SK-N-SH treated with all-trans-retinoic acid at 6 μM for 48 hours (cell line): Measurements from ENCODE around the gene SLC7A7.

Source experiments
- ATAC-seq: fragments of 200-7000 bp; cut with Tn5 transposase; 3 replicates; pipeline ENCODE4 v1.9.1; 2020; ENCODE audit warnings: mild to moderate bottlenecking, moderate library complexity
- ARNTL ChIP-seq: fragments of 450-650 bp; formaldehyde crosslinking; IDR thresholded peaks from 2 replicates; pipeline ENCODE4 v1.5.0; 2020; ENCODE audit warnings: low read depth, mild to moderate bottlenecking, moderate library complexity, borderline replicate concordance
- CSDC2 ChIP-seq: fragments of 250-450 bp; sonication (Bioruptor Pico); IDR thresholded peaks from 2 replicates; pipeline ENCODE4 v1.5.0; 2020; ENCODE audit warnings: mild to moderate bottlenecking, moderate library complexity
- ESRRG ChIP-seq: fragments of 250-450 bp; sonication (Bioruptor Pico); IDR thresholded peaks from 2 replicates; pipeline ENCODE4 v1.6.1; 2021; ENCODE audit warnings: mild to moderate bottlenecking
- GLIS3 ChIP-seq: fragments of 250-450 bp; sonication (Bioruptor Pico); IDR thresholded peaks from 2 replicates; pipeline ENCODE4 v1.5.0; 2020; ENCODE audit warnings: mild to moderate bottlenecking, moderate library complexity
- ISL1 ChIP-seq: fragments of 250-450 bp; sonication (Bioruptor Pico); IDR thresholded peaks from 2 replicates; pipeline ENCODE4 v2.1.2; 2022; ENCODE audit warnings: mild to moderate bottlenecking, moderate library complexity
- OSR1 ChIP-seq: fragments of 250-450 bp; sonication (Bioruptor Pico); IDR thresholded peaks from 2 replicates; pipeline ENCODE4 v1.8.0; 2022; ENCODE audit warnings: moderate library complexity, mild to moderate bottlenecking, inconsistent platforms
- PPARA ChIP-seq: fragments of 250-450 bp; sonication (Bioruptor Pico); IDR thresholded peaks from 2 replicates; pipeline ENCODE4 v1.5.0; 2020; ENCODE audit warnings: mild to moderate bottlenecking, borderline replicate concordance
- RARB ChIP-seq: fragments of 250-450 bp; sonication (Bioruptor Pico); IDR thresholded peaks from 2 replicates; pipeline ENCODE4 v1.8.0; 2021; ENCODE audit warnings: mild to moderate bottlenecking, moderate library complexity
- SNAI2 ChIP-seq: fragments of 250-450 bp; sonication (Bioruptor Pico); IDR thresholded peaks from 2 replicates; pipeline ENCODE4 v1.5.0; 2020; ENCODE audit warnings: mild to moderate bottlenecking, moderate library complexity
- TCF4 ChIP-seq: fragments of 250-450 bp; sonication (Bioruptor Pico); IDR thresholded peaks from 2 replicates; pipeline ENCODE4 v1.8.0; 2021; ENCODE audit warnings: mild to moderate bottlenecking, moderate library complexity, borderline replicate concordance
- TOX ChIP-seq: fragments of 250-450 bp; sonication (Bioruptor Pico); IDR thresholded peaks from 2 replicates; pipeline ENCODE4 v1.8.0; 2021; ENCODE audit warnings: mild to moderate bottlenecking, moderate library complexity, borderline replicate concordance
- ZC3H10 ChIP-seq: fragments of 250-450 bp; sonication (Bioruptor Pico); IDR thresholded peaks from 2 replicates; pipeline ENCODE4 v1.5.1; 2021; ENCODE audit warnings: mild to moderate bottlenecking, moderate library complexity
- ZFP3 ChIP-seq: fragments of 250-450 bp; sonication (Bioruptor Pico); IDR thresholded peaks from 2 replicates; pipeline ENCODE4 v1.5.0; 2020; ENCODE audit warnings: mild to moderate bottlenecking, moderate library complexity
- ZFP30 ChIP-seq: fragments of 450-650 bp; formaldehyde crosslinking; IDR thresholded peaks from 2 replicates; pipeline ENCODE4 v1.5.0; 2022; ENCODE audit warnings: mild to moderate bottlenecking, moderate library complexity
- ZNF565 ChIP-seq: fragments of 450-650 bp; formaldehyde crosslinking; conservative IDR thresholded peaks from 2 replicates; pipeline ENCODE4 v1.5.0; 2020; ENCODE audit warnings: low read depth, mild to moderate bottlenecking, moderate library complexity
- ZNF70 ChIP-seq: fragments of 450-650 bp; formaldehyde crosslinking; IDR thresholded peaks from 2 replicates; pipeline ENCODE4 v1.5.0; 2020; ENCODE audit warnings: mild to moderate bottlenecking, moderate library complexity
- ZNF8 ChIP-seq: fragments of 450-650 bp; formaldehyde crosslinking; IDR thresholded peaks from 2 replicates; pipeline ENCODE4 v1.5.0; 2020; ENCODE audit warnings: mild to moderate bottlenecking, moderate library complexity
- TF ChIP-seq, protein P1 (sequence below): fragments of 250-450 bp; sonication (Bioruptor Pico); IDR thresholded peaks from 2 replicates; pipeline ENCODE4 v1.5.1; 2020; ENCODE audit warnings: low read depth, mild to moderate bottlenecking, moderate library complexity
- TF ChIP-seq, protein P2 (sequence below): fragments of 250-450 bp; sonication (Bioruptor Pico); IDR thresholded peaks from 2 replicates; pipeline ENCODE4 v1.8.0; 2020; ENCODE audit warnings: mild to moderate bottlenecking, moderate library complexity, borderline replicate concordance
- TF ChIP-seq, protein P3 (sequence below): fragments of 250-450 bp; sonication (Bioruptor Pico); IDR thresholded peaks from 2 replicates; pipeline ENCODE4 v1.5.1; 2021; ENCODE audit warnings: mild to moderate bottlenecking, moderate library complexity
- TF ChIP-seq, protein P4 (sequence below): fragments of 250-450 bp; sonication (Bioruptor Pico); IDR thresholded peaks from 2 replicates; pipeline ENCODE4 v1.5.0; 2020; ENCODE audit warnings: mild to moderate bottlenecking, moderate library complexity
- TF ChIP-seq, protein P5 (sequence below): fragments of 250-450 bp; sonication (Bioruptor Pico); IDR thresholded peaks from 2 replicates; pipeline ENCODE4 v1.8.0; 2021; ENCODE audit warnings: low read depth, mild to moderate bottlenecking, moderate library complexity, borderline replicate concordance

The SLC7A7 gene

GRCh38 chr14:22768947-22769346 lies 46.3 kb downstream of the SLC7A7 start:
- no peak for ATAC-seq
- TF ChIP-seq ZFP3 (CRISPR knock-in tag): no peak
- TF ChIP-seq ZNF565 (CRISPR knock-in tag): no peak
- TF ChIP-seq OSR1 (CRISPR knock-in tag): no peak
- TF ChIP-seq ARNTL (CRISPR knock-in tag): no peak
- no peak for TF ChIP-seq ZNF70 (CRISPR knock-in tag)
- no peak for TF ChIP-seq PPARA (CRISPR knock-in tag)
- TF ChIP-seq, protein P1, sequence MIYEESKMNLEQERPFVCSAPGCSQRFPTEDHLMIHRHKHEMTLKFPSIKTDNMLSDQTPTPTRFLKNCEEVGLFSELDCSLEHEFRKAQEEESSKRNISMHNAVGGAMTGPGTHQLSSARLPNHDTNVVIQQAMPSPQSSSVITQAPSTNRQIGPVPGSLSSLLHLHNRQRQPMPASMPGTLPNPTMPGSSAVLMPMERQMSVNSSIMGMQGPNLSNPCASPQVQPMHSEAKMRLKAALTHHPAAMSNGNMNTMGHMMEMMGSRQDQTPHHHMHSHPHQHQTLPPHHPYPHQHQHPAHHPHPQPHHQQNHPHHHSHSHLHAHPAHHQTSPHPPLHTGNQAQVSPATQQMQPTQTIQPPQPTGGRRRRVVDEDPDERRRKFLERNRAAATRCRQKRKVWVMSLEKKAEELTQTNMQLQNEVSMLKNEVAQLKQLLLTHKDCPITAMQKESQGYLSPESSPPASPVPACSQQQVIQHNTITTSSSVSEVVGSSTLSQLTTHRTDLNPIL (CRISPR knock-in tag): no peak
- no peak for TF ChIP-seq SNAI2 (CRISPR knock-in tag)
- no peak for TF ChIP-seq TCF4 (CRISPR knock-in tag)
- TF ChIP-seq ZC3H10 (CRISPR knock-in tag): no peak
- TF ChIP-seq RARB (CRISPR knock-in tag): no peak
- TF ChIP-seq, protein P2, sequence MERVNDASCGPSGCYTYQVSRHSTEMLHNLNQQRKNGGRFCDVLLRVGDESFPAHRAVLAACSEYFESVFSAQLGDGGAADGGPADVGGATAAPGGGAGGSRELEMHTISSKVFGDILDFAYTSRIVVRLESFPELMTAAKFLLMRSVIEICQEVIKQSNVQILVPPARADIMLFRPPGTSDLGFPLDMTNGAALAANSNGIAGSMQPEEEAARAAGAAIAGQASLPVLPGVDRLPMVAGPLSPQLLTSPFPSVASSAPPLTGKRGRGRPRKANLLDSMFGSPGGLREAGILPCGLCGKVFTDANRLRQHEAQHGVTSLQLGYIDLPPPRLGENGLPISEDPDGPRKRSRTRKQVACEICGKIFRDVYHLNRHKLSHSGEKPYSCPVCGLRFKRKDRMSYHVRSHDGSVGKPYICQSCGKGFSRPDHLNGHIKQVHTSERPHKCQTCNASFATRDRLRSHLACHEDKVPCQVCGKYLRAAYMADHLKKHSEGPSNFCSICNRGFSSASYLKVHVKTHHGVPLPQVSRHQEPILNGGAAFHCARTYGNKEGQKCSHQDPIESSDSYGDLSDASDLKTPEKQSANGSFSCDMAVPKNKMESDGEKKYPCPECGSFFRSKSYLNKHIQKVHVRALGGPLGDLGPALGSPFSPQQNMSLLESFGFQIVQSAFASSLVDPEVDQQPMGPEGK: no peak
- TF ChIP-seq CSDC2 (CRISPR knock-in tag): no peak

GRCh38 chr14:22767323-22767589 lies 48.0 kb downstream of the SLC7A7 start:
- ATAC-seq: no peak
- TF ChIP-seq SNAI2 (CRISPR knock-in tag) (no peak), OSR1 (CRISPR knock-in tag) (no peak), ZNF8 (CRISPR knock-in tag) (no peak), CSDC2 (CRISPR knock-in tag) (no peak), ZFP30 (CRISPR knock-in tag) (no peak), ESRRG (CRISPR knock-in tag) (no peak), TOX (CRISPR knock-in tag) (no peak), PPARA (CRISPR knock-in tag) (no peak), RARB (CRISPR knock-in tag) (no peak), TCF4 (CRISPR knock-in tag) (no peak), ISL1 (CRISPR knock-in tag) (no peak), ZC3H10 (CRISPR knock-in tag) (no peak), ZNF70 (CRISPR knock-in tag) (no peak), ZFP3 (CRISPR knock-in tag) (no peak), GLIS3 (CRISPR knock-in tag) (no peak)
- TF ChIP-seq, protein P3, sequence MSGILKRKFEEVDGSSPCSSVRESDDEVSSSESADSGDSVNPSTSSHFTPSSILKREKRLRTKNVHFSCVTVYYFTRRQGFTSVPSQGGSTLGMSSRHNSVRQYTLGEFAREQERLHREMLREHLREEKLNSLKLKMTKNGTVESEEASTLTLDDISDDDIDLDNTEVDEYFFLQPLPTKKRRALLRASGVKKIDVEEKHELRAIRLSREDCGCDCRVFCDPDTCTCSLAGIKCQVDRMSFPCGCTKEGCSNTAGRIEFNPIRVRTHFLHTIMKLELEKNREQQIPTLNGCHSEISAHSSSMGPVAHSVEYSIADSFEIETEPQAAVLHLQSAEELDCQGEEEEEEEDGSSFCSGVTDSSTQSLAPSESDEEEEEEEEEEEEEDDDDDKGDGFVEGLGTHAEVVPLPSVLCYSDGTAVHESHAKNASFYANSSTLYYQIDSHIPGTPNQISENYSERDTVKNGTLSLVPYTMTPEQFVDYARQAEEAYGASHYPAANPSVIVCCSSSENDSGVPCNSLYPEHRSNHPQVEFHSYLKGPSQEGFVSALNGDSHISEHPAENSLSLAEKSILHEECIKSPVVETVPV (CRISPR knock-in tag): no peak
- TF ChIP-seq, protein P4, sequence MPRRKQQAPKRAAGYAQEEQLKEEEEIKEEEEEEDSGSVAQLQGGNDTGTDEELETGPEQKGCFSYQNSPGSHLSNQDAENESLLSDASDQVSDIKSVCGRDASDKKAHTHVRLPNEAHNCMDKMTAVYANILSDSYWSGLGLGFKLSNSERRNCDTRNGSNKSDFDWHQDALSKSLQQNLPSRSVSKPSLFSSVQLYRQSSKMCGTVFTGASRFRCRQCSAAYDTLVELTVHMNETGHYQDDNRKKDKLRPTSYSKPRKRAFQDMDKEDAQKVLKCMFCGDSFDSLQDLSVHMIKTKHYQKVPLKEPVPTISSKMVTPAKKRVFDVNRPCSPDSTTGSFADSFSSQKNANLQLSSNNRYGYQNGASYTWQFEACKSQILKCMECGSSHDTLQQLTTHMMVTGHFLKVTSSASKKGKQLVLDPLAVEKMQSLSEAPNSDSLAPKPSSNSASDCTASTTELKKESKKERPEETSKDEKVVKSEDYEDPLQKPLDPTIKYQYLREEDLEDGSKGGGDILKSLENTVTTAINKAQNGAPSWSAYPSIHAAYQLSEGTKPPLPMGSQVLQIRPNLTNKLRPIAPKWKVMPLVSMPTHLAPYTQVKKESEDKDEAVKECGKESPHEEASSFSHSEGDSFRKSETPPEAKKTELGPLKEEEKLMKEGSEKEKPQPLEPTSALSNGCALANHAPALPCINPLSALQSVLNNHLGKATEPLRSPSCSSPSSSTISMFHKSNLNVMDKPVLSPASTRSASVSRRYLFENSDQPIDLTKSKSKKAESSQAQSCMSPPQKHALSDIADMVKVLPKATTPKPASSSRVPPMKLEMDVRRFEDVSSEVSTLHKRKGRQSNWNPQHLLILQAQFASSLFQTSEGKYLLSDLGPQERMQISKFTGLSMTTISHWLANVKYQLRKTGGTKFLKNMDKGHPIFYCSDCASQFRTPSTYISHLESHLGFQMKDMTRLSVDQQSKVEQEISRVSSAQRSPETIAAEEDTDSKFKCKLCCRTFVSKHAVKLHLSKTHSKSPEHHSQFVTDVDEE (CRISPR knock-in tag): no peak
- TF ChIP-seq, protein P5, sequence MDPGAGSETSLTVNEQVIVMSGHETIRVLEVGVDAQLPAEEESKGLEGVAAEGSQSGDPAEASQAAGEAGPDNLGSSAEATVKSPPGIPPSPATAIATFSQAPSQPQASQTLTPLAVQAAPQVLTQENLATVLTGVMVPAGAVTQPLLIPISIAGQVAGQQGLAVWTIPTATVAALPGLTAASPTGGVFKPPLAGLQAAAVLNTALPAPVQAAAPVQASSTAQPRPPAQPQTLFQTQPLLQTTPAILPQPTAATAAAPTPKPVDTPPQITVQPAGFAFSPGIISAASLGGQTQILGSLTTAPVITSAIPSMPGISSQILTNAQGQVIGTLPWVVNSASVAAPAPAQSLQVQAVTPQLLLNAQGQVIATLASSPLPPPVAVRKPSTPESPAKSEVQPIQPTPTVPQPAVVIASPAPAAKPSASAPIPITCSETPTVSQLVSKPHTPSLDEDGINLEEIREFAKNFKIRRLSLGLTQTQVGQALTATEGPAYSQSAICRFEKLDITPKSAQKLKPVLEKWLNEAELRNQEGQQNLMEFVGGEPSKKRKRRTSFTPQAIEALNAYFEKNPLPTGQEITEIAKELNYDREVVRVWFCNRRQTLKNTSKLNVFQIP: no peak
- TF ChIP-seq, protein P1 (CRISPR knock-in tag): no peak
- TF ChIP-seq, protein P2: no peak
